22Rv1 (cell line): ENCODE results near the gene PLK5.
"Not testable (repeated sequence)": the region's sequence is repeated elsewhere in the genome, so short reads cannot be mapped to it uniquely, and the experiment has no call there.

Experiments used
- H3K27ac ChIP-seq: fragments of 450-650 bp; 2 replicates; pipeline ENCODE4 v1.5.1; 2017
- CTCF ChIP-seq: fragments of 450-650 bp; IDR thresholded peaks from 2 replicates; pipeline ENCODE4 v1.5.1; 2017; ENCODE audit warnings: mild to moderate bottlenecking
- ZFX ChIP-seq: fragments of 450-650 bp; IDR thresholded peaks from 2 replicates; pipeline ENCODE4 v1.6.1; 2017; ENCODE audit warnings: antibody characterized with exemption, borderline replicate concordance

PLK5 gene

GRCh38 chr19:1518471-1518870 lies 5.4 kb upstream of the PLK5 start:
- TF ChIP-seq CTCF (no peak), ZFX (no peak)
- H3K27ac ChIP-seq = no peak overlapping the region

- H3K27ac ChIP-seq = not testable (repeated sequence)
These were observed 4.1 kb upstream of the PLK5 start for GRCh38 chr19:1519802-1520201.

GRCh38 chr19:1520203-1520780 lies 3.6 kb upstream of the PLK5 start:
- TF ChIP-seq ZFX = no peak
- TF ChIP-seq CTCF = no peak
- no peak overlapping the region for H3K27ac ChIP-seq

GRCh38 chr19:1521636-1522035 lies 2.2 kb upstream of the PLK5 start:
- H3K27ac ChIP-seq = no peak overlapping the region
- TF ChIP-seq CTCF = no peak
- no peak for TF ChIP-seq ZFX

- H3K27ac ChIP-seq = no peak overlapping the region
- no peak for TF ChIP-seq ZFX
- no peak for TF ChIP-seq CTCF
These were observed 1.8 kb upstream of the PLK5 start for GRCh38 chr19:1522061-1522460.

GRCh38 chr19:1522838-1523237 lies 1.0 kb upstream of the PLK5 start:
- TF ChIP-seq ZFX = no peak
- TF ChIP-seq CTCF = no peak

GRCh38 chr19:1524287-1524971 lies 552 bp downstream of the PLK5 start:
- TF ChIP-seq ZFX = no peak
- TF ChIP-seq CTCF = no peak
- no peak overlapping the region for H3K27ac ChIP-seq

More at GRCh38 chr19:1522838-1523237, 1.0 kb upstream of the PLK5 start:
- no peak overlapping the region for H3K27ac ChIP-seq

- TF ChIP-seq CTCF (no peak), ZFX (no peak)
These were observed 1.1 kb downstream of the PLK5 start for GRCh38 chr19:1524972-1525325.

More at GRCh38 chr19:1524972-1525325, 1.1 kb downstream of the PLK5 start:
- no peak overlapping the region for H3K27ac ChIP-seq
